HEK293 (cell line): Measurements from ENCODE around the gene APC2.

Experiments
- AEBP2 ChIP-seq: fragments of 450-650 bp; formaldehyde crosslinking; IDR thresholded peaks from 2 replicates; pipeline ENCODE4 v1.5.1; 2016; ENCODE audit warnings: missing biosample characterization, missing genetic modification characterization, borderline replicate concordance
- GLI4 ChIP-seq: fragments of 450-650 bp; formaldehyde crosslinking; IDR thresholded peaks from 2 replicates; pipeline ENCODE4 v1.5.1; 2016; ENCODE audit warnings: missing biosample characterization, missing genetic modification characterization
- GLIS2 ChIP-seq: fragments of 450-650 bp; formaldehyde crosslinking; IDR thresholded peaks from 2 replicates; pipeline ENCODE4 v1.5.1; 2016; ENCODE audit warnings: missing biosample characterization, missing genetic modification characterization
- IKZF3 ChIP-seq: fragments of 450-650 bp; IDR thresholded peaks from 2 replicates; pipeline ENCODE4 v1.5.0; 2018; ENCODE audit warnings: missing biosample characterization, mild to moderate bottlenecking, missing genetic modification characterization, moderate library complexity
- KLF1 ChIP-seq: fragments of 450-650 bp; formaldehyde crosslinking; IDR thresholded peaks from 2 replicates; pipeline ENCODE4 v1.5.1; 2016; ENCODE audit warnings: missing biosample characterization, missing genetic modification characterization
- KLF7 ChIP-seq: fragments of 450-650 bp; formaldehyde crosslinking; IDR thresholded peaks from 2 replicates; pipeline ENCODE4 v1.5.1; 2016; ENCODE audit warnings: missing biosample characterization, missing genetic modification characterization, borderline replicate concordance
- REPIN1 ChIP-seq: fragments of 450-650 bp; formaldehyde crosslinking; IDR thresholded peaks from 2 replicates; pipeline ENCODE4 v1.5.1; 2017; ENCODE audit warnings: missing biosample characterization, missing genetic modification characterization, low read depth
- SALL2 ChIP-seq: fragments of 450-650 bp; formaldehyde crosslinking; IDR thresholded peaks from 2 replicates; pipeline ENCODE4 v1.5.0; 2017; ENCODE audit warnings: missing biosample characterization, mild to moderate bottlenecking, missing genetic modification characterization, borderline replicate concordance
- ZBTB21 ChIP-seq: fragments of 450-650 bp; formaldehyde crosslinking; IDR thresholded peaks from 2 replicates; pipeline ENCODE4 v1.5.1; 2017; ENCODE audit warnings: missing biosample characterization, missing genetic modification characterization
- ZIC2 ChIP-seq: fragments of 450-650 bp; formaldehyde crosslinking; IDR thresholded peaks from 2 replicates; pipeline ENCODE4 v1.5.1; 2016; ENCODE audit warnings: missing biosample characterization, missing genetic modification characterization
- ZNF114 ChIP-seq: fragments of 450-650 bp; formaldehyde crosslinking; IDR thresholded peaks from 2 replicates; pipeline ENCODE4 v1.5.0; 2017; ENCODE audit warnings: missing biosample characterization, missing genetic modification characterization
- ZNF140 ChIP-seq: fragments of 450-650 bp; formaldehyde crosslinking; IDR thresholded peaks from 2 replicates; pipeline ENCODE4 v1.5.1; 2016; ENCODE audit warnings: missing biosample characterization, missing genetic modification characterization
- ZNF174 ChIP-seq: fragments of 450-650 bp; formaldehyde crosslinking; IDR thresholded peaks from 2 replicates; pipeline ENCODE4 v1.5.0; 2017; ENCODE audit warnings: missing biosample characterization, mild to moderate bottlenecking, missing genetic modification characterization
- ZNF19 ChIP-seq: fragments of 450-650 bp; formaldehyde crosslinking; IDR thresholded peaks from 2 replicates; pipeline ENCODE4; 2016; ENCODE audit warnings: missing biosample characterization, missing genetic modification characterization, low read depth
- ZNF2 ChIP-seq: fragments of 450-650 bp; formaldehyde crosslinking; IDR thresholded peaks from 2 replicates; pipeline ENCODE4 v1.5.1; 2016; ENCODE audit warnings: missing biosample characterization, missing genetic modification characterization
- ZNF202 ChIP-seq: fragments of 450-650 bp; formaldehyde crosslinking; IDR thresholded peaks from 2 replicates; pipeline ENCODE4 v1.5.1; 2016; ENCODE audit warnings: missing biosample characterization, missing genetic modification characterization, borderline replicate concordance
- ZNF214 ChIP-seq: fragments of 450-650 bp; formaldehyde crosslinking; IDR thresholded peaks from 2 replicates; pipeline ENCODE4 v1.5.1; 2017; ENCODE audit warnings: missing biosample characterization, mild to moderate bottlenecking, missing genetic modification characterization, borderline replicate concordance
- ZNF223 ChIP-seq: fragments of 450-650 bp; formaldehyde crosslinking; IDR thresholded peaks from 2 replicates; pipeline ENCODE4 v1.5.1; 2016; ENCODE audit warnings: missing biosample characterization, missing genetic modification characterization
- ZNF311 ChIP-seq: fragments of 450-650 bp; formaldehyde crosslinking; IDR thresholded peaks from 2 replicates; pipeline ENCODE4 v1.5.1; 2017; ENCODE audit warnings: missing biosample characterization, missing genetic modification characterization, borderline replicate concordance
- ZNF354C ChIP-seq: fragments of 450-650 bp; formaldehyde crosslinking; IDR thresholded peaks from 2 replicates; pipeline ENCODE4 v1.5.1; 2016; ENCODE audit warnings: missing biosample characterization, missing genetic modification characterization, low read depth, borderline replicate concordance
- ZNF37A ChIP-seq: fragments of 450-650 bp; IDR thresholded peaks from 2 replicates; pipeline ENCODE4 v1.5.1; 2018; ENCODE audit warnings: missing biosample characterization, missing genetic modification characterization
- ZNF426 ChIP-seq: fragments of 450-650 bp; formaldehyde crosslinking; IDR thresholded peaks from 2 replicates; pipeline ENCODE4 v1.5.1; 2017; ENCODE audit warnings: missing biosample characterization, missing genetic modification characterization, mild to moderate bottlenecking, inconsistent platforms, moderate library complexity
- ZNF549 ChIP-seq: fragments of 450-650 bp; IDR thresholded peaks from 2 replicates; pipeline ENCODE4 v1.5.1; 2018; ENCODE audit warnings: missing biosample characterization, missing genetic modification characterization, mild to moderate bottlenecking, inconsistent platforms, moderate library complexity
- ZNF677 ChIP-seq: fragments of 450-650 bp; IDR thresholded peaks from 2 replicates; pipeline ENCODE4 v1.5.0; 2018; ENCODE audit warnings: missing biosample characterization, mild to moderate bottlenecking, missing genetic modification characterization, moderate library complexity
- TF ChIP-seq, protein P1 (sequence below): fragments of 450-650 bp; formaldehyde crosslinking; IDR thresholded peaks from 2 replicates; pipeline ENCODE4 v1.5.1; 2016; ENCODE audit warnings: missing biosample characterization, missing genetic modification characterization, borderline replicate concordance
- TF ChIP-seq, protein P2 (sequence below): fragments of 450-650 bp; formaldehyde crosslinking; IDR thresholded peaks from 2 replicates; pipeline ENCODE4 v1.5.1; 2016; ENCODE audit warnings: missing biosample characterization, missing genetic modification characterization
- TF ChIP-seq, protein P3 (sequence below): fragments of 450-650 bp; formaldehyde crosslinking; IDR thresholded peaks from 2 replicates; pipeline ENCODE4 v1.5.1; 2016; ENCODE audit warnings: missing biosample characterization, missing genetic modification characterization

The APC2 gene

DNA sequence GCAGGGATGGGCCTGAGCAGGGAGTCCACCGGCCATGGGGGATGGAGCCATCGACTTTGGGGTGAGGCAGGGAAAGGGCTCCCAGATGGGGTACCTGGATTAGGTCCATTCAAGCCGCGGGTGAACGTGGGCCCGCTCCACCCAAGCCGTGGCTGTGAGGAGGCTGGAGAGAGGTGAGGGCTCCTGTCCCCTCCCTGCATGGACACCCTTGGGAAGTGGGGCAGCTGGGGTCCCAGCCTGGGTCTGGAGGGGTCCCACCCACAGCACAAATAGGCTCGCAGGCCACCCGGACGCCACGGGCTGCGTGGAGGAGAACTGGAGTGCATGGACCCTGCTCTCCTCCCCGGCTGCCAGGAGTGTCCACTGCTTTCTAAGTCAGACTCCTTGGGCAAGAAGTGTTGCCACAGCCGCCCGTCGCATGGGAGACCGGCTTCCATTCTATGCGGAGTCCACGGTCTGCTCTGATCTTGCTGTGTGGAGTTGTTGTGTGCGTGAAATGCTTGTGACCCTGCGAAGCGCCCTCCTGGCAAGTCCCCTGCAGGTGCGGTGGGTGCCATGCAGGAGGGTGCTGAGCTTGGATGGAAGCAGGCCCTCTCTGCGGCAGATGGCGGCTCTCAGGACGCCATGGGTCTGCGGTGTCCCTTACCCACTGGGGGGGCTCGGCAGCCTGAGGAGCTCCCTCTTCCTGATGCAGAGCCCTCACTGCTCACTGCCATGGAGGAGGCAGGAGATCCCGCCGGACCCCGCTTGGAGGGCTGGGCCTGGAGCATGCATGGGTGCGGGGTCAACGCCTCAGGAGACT, 40.5 kb upstream of the APC2 start (continued):
- no peak for TF ChIP-seq GLI4 (tag by site-specific recombination)
- no peak for TF ChIP-seq ZNF202 (tag by site-specific recombination)
- no peak for TF ChIP-seq ZNF114
- TF ChIP-seq ZNF426 = no peak
- no peak for TF ChIP-seq IKZF3 (tag by site-specific recombination)
- TF ChIP-seq, protein P1, sequence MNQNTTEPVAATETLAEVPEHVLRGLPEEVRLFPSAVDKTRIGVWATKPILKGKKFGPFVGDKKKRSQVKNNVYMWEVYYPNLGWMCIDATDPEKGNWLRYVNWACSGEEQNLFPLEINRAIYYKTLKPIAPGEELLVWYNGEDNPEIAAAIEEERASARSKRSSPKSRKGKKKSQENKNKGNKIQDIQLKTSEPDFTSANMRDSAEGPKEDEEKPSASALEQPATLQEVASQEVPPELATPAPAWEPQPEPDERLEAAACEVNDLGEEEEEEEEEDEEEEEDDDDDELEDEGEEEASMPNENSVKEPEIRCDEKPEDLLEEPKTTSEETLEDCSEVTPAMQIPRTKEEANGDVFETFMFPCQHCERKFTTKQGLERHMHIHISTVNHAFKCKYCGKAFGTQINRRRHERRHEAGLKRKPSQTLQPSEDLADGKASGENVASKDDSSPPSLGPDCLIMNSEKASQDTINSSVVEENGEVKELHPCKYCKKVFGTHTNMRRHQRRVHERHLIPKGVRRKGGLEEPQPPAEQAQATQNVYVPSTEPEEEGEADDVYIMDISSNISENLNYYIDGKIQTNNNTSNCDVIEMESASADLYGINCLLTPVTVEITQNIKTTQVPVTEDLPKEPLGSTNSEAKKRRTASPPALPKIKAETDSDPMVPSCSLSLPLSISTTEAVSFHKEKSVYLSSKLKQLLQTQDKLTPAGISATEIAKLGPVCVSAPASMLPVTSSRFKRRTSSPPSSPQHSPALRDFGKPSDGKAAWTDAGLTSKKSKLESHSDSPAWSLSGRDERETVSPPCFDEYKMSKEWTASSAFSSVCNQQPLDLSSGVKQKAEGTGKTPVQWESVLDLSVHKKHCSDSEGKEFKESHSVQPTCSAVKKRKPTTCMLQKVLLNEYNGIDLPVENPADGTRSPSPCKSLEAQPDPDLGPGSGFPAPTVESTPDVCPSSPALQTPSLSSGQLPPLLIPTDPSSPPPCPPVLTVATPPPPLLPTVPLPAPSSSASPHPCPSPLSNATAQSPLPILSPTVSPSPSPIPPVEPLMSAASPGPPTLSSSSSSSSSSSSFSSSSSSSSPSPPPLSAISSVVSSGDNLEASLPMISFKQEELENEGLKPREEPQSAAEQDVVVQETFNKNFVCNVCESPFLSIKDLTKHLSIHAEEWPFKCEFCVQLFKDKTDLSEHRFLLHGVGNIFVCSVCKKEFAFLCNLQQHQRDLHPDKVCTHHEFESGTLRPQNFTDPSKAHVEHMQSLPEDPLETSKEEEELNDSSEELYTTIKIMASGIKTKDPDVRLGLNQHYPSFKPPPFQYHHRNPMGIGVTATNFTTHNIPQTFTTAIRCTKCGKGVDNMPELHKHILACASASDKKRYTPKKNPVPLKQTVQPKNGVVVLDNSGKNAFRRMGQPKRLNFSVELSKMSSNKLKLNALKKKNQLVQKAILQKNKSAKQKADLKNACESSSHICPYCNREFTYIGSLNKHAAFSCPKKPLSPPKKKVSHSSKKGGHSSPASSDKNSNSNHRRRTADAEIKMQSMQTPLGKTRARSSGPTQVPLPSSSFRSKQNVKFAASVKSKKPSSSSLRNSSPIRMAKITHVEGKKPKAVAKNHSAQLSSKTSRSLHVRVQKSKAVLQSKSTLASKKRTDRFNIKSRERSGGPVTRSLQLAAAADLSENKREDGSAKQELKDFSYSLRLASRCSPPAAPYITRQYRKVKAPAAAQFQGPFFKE (tag by site-specific recombination) = 0 out of 2 replicates have a peak, but pooled peaks have one; percentile 21
- TF ChIP-seq ZIC2 (tag by site-specific recombination) = peak; percentile 86
- TF ChIP-seq ZNF37A (tag by site-specific recombination) = no peak
- no peak for TF ChIP-seq AEBP2 (tag by site-specific recombination)
- no peak for TF ChIP-seq ZNF549 (tag by site-specific recombination)
- TF ChIP-seq ZNF140 (tag by site-specific recombination) = no peak
- no peak for TF ChIP-seq ZNF19 (tag by site-specific recombination)
- TF ChIP-seq GLIS2 (tag by site-specific recombination) = peak; percentile 69
- no peak for TF ChIP-seq KLF7 (tag by site-specific recombination)
- no peak for TF ChIP-seq ZNF311
- TF ChIP-seq, protein P2, sequence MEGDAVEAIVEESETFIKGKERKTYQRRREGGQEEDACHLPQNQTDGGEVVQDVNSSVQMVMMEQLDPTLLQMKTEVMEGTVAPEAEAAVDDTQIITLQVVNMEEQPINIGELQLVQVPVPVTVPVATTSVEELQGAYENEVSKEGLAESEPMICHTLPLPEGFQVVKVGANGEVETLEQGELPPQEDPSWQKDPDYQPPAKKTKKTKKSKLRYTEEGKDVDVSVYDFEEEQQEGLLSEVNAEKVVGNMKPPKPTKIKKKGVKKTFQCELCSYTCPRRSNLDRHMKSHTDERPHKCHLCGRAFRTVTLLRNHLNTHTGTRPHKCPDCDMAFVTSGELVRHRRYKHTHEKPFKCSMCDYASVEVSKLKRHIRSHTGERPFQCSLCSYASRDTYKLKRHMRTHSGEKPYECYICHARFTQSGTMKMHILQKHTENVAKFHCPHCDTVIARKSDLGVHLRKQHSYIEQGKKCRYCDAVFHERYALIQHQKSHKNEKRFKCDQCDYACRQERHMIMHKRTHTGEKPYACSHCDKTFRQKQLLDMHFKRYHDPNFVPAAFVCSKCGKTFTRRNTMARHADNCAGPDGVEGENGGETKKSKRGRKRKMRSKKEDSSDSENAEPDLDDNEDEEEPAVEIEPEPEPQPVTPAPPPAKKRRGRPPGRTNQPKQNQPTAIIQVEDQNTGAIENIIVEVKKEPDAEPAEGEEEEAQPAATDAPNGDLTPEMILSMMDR (tag by site-specific recombination) = peak; percentile 64; the same call in 1 of the 2 replicates
- TF ChIP-seq ZNF174 (tag by site-specific recombination) = no peak
- no peak for TF ChIP-seq ZNF214 (tag by site-specific recombination)
- no peak for TF ChIP-seq SALL2 (tag by site-specific recombination)
- TF ChIP-seq KLF1 (tag by site-specific recombination) = no peak
- TF ChIP-seq REPIN1 (tag by site-specific recombination) = no peak
- no peak for TF ChIP-seq ZNF677
- TF ChIP-seq ZNF2 = no peak
- TF ChIP-seq ZNF354C (tag by site-specific recombination) = no peak
- no peak for TF ChIP-seq ZBTB21 (tag by site-specific recombination)
- TF ChIP-seq ZNF223 (tag by site-specific recombination) = no peak
- TF ChIP-seq, protein P3, sequence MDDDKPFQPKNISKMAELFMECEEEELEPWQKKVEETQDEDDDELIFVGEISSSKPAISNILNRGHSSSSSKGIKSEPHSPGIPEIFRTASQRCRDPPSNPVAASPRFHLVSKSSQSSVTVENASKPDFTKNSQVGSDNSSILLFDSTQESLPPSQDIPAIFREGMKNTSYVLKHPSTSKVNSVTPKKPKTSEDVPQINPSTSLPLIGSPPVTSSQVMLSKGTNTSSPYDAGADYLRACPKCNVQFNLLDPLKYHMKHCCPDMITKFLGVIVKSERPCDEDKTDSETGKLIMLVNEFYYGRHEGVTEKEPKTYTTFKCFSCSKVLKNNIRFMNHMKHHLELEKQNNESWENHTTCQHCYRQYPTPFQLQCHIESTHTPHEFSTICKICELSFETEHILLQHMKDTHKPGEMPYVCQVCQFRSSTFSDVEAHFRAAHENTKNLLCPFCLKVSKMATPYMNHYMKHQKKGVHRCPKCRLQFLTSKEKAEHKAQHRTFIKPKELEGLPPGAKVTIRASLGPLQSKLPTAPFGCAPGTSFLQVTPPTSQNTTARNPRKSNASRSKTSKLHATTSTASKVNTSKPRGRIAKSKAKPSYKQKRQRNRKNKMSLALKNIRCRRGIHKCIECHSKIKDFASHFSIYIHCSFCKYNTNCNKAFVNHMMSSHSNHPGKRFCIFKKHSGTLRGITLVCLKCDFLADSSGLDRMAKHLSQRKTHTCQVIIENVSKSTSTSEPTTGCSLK (tag by site-specific recombination) = no peak
